ENCODE data around the gene HNRNPAB.

Gene HNRNPAB

GRCh38 chr5:178229861-178230260 is 25.5 kb downstream of the HNRNPAB start:
- no peak for TF ChIP-seq PPARA (CRISPR knock-in tag; IDR thresholded peaks at IDR 0.05; ENCODE audit: borderline replicate concordance)
- no peak for ATAC-seq

GRCh38 chr5:178230879-178231538 is 26.7 kb downstream of the HNRNPAB start:
- TF ChIP-seq ISL1 (CRISPR knock-in tag; IDR thresholded peaks at IDR 0.05) (no peak), TCF4 (CRISPR knock-in tag; IDR thresholded peaks at IDR 0.05; ENCODE audit: borderline replicate concordance) (no peak), GLIS3 (CRISPR knock-in tag; IDR thresholded peaks at IDR 0.05) (no peak), SNAI2 (CRISPR knock-in tag; IDR thresholded peaks at IDR 0.05) (no peak), BACH2 (CRISPR knock-in tag; IDR thresholded peaks at IDR 0.05; ENCODE audit: borderline replicate concordance) (no peak), ZNF565 (CRISPR knock-in tag; conservative IDR thresholded peaks at IDR 0.05; ENCODE audit: low read depth) (no peak), ZFP30 (CRISPR knock-in tag; IDR thresholded peaks at IDR 0.05) (no peak)
- TF ChIP-seq, protein P1, sequence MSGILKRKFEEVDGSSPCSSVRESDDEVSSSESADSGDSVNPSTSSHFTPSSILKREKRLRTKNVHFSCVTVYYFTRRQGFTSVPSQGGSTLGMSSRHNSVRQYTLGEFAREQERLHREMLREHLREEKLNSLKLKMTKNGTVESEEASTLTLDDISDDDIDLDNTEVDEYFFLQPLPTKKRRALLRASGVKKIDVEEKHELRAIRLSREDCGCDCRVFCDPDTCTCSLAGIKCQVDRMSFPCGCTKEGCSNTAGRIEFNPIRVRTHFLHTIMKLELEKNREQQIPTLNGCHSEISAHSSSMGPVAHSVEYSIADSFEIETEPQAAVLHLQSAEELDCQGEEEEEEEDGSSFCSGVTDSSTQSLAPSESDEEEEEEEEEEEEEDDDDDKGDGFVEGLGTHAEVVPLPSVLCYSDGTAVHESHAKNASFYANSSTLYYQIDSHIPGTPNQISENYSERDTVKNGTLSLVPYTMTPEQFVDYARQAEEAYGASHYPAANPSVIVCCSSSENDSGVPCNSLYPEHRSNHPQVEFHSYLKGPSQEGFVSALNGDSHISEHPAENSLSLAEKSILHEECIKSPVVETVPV (CRISPR knock-in tag; IDR thresholded peaks at IDR 0.05): no peak
- TF ChIP-seq, protein P2, sequence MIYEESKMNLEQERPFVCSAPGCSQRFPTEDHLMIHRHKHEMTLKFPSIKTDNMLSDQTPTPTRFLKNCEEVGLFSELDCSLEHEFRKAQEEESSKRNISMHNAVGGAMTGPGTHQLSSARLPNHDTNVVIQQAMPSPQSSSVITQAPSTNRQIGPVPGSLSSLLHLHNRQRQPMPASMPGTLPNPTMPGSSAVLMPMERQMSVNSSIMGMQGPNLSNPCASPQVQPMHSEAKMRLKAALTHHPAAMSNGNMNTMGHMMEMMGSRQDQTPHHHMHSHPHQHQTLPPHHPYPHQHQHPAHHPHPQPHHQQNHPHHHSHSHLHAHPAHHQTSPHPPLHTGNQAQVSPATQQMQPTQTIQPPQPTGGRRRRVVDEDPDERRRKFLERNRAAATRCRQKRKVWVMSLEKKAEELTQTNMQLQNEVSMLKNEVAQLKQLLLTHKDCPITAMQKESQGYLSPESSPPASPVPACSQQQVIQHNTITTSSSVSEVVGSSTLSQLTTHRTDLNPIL (CRISPR knock-in tag; IDR thresholded peaks at IDR 0.05; ENCODE audit: low read depth): no peak
- no peak for ATAC-seq

DNA sequence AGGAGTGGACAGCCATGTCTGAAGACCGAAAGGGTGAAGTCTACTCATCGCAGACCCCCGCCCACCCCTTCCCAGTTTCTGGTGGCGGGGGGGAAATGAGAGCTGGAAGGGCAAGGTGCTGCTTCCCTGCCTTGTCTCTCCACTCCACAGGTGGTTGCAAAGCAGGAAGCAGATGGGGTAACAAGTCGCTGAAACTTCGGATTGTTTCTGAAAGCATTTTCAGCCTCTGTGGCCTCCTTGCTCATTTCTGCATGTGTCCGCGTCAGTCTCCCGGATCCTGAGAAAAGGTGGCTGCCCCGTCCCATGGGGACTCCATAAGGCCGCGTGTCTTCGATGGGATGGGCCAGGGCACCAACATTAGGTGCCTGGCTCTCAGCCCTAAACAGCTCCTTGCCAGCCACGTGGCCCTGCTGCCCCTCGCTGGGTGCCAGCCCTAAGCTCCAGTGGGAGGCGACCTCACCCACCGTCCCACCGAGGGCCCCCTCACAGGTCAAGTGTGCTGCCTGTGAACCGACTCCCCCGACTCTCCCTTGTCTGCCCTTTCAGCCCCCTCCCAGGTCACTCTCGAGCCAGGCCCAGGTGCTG is 27.3 kb downstream of the HNRNPAB start:
- peak; percentile 5 for ATAC-seq
- TF ChIP-seq ISL1 (CRISPR knock-in tag; IDR thresholded peaks at IDR 0.05) (no peak), ARNTL (CRISPR knock-in tag; IDR thresholded peaks at IDR 0.05; ENCODE audit: borderline replicate concordance, low read depth) (no peak), CSDC2 (CRISPR knock-in tag; IDR thresholded peaks at IDR 0.05) (no peak), ESRRG (CRISPR knock-in tag; IDR thresholded peaks at IDR 0.05) (no peak), ZNF565 (CRISPR knock-in tag; conservative IDR thresholded peaks at IDR 0.05; ENCODE audit: low read depth) (no peak), SNAI2 (CRISPR knock-in tag; IDR thresholded peaks at IDR 0.05) (no peak), BACH2 (CRISPR knock-in tag; IDR thresholded peaks at IDR 0.05; ENCODE audit: borderline replicate concordance) (no peak), PPARA (CRISPR knock-in tag; IDR thresholded peaks at IDR 0.05; ENCODE audit: borderline replicate concordance) (no peak), TOX (CRISPR knock-in tag; IDR thresholded peaks at IDR 0.05; ENCODE audit: borderline replicate concordance) (no peak)
- TF ChIP-seq, protein P3, sequence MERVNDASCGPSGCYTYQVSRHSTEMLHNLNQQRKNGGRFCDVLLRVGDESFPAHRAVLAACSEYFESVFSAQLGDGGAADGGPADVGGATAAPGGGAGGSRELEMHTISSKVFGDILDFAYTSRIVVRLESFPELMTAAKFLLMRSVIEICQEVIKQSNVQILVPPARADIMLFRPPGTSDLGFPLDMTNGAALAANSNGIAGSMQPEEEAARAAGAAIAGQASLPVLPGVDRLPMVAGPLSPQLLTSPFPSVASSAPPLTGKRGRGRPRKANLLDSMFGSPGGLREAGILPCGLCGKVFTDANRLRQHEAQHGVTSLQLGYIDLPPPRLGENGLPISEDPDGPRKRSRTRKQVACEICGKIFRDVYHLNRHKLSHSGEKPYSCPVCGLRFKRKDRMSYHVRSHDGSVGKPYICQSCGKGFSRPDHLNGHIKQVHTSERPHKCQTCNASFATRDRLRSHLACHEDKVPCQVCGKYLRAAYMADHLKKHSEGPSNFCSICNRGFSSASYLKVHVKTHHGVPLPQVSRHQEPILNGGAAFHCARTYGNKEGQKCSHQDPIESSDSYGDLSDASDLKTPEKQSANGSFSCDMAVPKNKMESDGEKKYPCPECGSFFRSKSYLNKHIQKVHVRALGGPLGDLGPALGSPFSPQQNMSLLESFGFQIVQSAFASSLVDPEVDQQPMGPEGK (CRISPR knock-in tag; IDR thresholded peaks at IDR 0.05; ENCODE audit: borderline replicate concordance): no peak
- TF ChIP-seq, protein P2 (CRISPR knock-in tag; IDR thresholded peaks at IDR 0.05; ENCODE audit: low read depth): no peak
- TF ChIP-seq, protein P4, sequence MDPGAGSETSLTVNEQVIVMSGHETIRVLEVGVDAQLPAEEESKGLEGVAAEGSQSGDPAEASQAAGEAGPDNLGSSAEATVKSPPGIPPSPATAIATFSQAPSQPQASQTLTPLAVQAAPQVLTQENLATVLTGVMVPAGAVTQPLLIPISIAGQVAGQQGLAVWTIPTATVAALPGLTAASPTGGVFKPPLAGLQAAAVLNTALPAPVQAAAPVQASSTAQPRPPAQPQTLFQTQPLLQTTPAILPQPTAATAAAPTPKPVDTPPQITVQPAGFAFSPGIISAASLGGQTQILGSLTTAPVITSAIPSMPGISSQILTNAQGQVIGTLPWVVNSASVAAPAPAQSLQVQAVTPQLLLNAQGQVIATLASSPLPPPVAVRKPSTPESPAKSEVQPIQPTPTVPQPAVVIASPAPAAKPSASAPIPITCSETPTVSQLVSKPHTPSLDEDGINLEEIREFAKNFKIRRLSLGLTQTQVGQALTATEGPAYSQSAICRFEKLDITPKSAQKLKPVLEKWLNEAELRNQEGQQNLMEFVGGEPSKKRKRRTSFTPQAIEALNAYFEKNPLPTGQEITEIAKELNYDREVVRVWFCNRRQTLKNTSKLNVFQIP (CRISPR knock-in tag; IDR thresholded peaks at IDR 0.05; ENCODE audit: borderline replicate concordance, low read depth): no peak
- TF ChIP-seq, protein P1 (CRISPR knock-in tag; IDR thresholded peaks at IDR 0.05): no peak
